HL-60 (cell line): ENCODE data around the gene KHDC1.
"Not testable (repeated sequence)": the region's sequence is repeated elsewhere in the genome, so short reads cannot be mapped to it uniquely, and the experiment has no call there.

Experiments used
- GABPA ChIP-seq: IDR thresholded peaks from 2 replicates; pipeline ENCODE4 v1.6.1; 2012; ENCODE audit warnings: low read depth
- TF ChIP-seq, protein P1 (sequence below): IDR thresholded peaks from one replicate; pipeline ENCODE4 v1.5.1; 2011; ENCODE audit warnings: low read length, control low read depth, inconsistent platforms; ENCODE audit not compliant: insufficient read depth
- TF ChIP-seq, protein P2 (sequence below): IDR thresholded peaks from 2 replicates; pipeline ENCODE4 v1.6.1; 2012; ENCODE audit warnings: low read depth; ENCODE audit not compliant: insufficient replicate concordance

DNA sequence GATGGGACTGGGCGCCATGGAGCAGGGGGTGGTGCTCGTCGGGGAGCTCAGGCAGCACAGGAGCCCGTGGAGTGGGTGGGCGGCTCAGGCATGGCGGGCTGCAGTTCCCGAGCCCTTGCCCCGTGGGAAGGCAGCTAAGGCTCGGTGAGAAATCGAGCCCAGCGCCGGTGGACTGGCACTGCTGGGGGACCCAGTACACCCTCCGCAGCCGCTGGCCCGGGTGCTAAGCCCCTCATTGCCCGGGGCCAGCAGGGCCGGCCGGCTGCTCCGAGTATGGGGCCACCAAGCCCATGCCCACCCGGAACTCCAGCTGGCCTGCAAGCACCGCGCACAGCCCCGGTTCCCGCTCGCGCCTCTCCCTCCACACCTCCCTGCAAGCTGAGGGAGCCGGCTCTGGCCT lies 5.9 kb upstream of the KHDC1 start:
- TF ChIP-seq, protein P1, sequence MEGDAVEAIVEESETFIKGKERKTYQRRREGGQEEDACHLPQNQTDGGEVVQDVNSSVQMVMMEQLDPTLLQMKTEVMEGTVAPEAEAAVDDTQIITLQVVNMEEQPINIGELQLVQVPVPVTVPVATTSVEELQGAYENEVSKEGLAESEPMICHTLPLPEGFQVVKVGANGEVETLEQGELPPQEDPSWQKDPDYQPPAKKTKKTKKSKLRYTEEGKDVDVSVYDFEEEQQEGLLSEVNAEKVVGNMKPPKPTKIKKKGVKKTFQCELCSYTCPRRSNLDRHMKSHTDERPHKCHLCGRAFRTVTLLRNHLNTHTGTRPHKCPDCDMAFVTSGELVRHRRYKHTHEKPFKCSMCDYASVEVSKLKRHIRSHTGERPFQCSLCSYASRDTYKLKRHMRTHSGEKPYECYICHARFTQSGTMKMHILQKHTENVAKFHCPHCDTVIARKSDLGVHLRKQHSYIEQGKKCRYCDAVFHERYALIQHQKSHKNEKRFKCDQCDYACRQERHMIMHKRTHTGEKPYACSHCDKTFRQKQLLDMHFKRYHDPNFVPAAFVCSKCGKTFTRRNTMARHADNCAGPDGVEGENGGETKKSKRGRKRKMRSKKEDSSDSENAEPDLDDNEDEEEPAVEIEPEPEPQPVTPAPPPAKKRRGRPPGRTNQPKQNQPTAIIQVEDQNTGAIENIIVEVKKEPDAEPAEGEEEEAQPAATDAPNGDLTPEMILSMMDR, result not testable (repeated sequence)
- TF ChIP-seq, protein P2, sequence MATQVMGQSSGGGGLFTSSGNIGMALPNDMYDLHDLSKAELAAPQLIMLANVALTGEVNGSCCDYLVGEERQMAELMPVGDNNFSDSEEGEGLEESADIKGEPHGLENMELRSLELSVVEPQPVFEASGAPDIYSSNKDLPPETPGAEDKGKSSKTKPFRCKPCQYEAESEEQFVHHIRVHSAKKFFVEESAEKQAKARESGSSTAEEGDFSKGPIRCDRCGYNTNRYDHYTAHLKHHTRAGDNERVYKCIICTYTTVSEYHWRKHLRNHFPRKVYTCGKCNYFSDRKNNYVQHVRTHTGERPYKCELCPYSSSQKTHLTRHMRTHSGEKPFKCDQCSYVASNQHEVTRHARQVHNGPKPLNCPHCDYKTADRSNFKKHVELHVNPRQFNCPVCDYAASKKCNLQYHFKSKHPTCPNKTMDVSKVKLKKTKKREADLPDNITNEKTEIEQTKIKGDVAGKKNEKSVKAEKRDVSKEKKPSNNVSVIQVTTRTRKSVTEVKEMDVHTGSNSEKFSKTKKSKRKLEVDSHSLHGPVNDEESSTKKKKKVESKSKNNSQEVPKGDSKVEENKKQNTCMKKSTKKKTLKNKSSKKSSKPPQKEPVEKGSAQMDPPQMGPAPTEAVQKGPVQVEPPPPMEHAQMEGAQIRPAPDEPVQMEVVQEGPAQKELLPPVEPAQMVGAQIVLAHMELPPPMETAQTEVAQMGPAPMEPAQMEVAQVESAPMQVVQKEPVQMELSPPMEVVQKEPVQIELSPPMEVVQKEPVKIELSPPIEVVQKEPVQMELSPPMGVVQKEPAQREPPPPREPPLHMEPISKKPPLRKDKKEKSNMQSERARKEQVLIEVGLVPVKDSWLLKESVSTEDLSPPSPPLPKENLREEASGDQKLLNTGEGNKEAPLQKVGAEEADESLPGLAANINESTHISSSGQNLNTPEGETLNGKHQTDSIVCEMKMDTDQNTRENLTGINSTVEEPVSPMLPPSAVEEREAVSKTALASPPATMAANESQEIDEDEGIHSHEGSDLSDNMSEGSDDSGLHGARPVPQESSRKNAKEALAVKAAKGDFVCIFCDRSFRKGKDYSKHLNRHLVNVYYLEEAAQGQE, result not testable (repeated sequence)
- TF ChIP-seq GABPA, result not testable (repeated sequence)
